ENCODE measurements around the gene COX5A.
"Not testable (repeated sequence)": the region's sequence is repeated elsewhere in the genome, so short reads cannot be mapped to it uniquely, and the experiment has no call there.

COX5A gene

GRCh38 chr15:74955796-74956647 lies 18.1 kb upstream of the COX5A start:
- peaks cover 23% of the 10 kb centered on the region for H3K4me1 ChIP-seq (ENCODE audit: control insufficient read depth, insufficient read depth, low read length, poor library complexity, severe bottlenecking)
- peak overlapping the region; percentile 44 for H3K4me3 ChIP-seq (ENCODE audit: extremely low read depth, insufficient read depth, low read length, poor library complexity, severe bottlenecking)
- no peaks in the 10 kb centered on the region for H3K36me3 ChIP-seq (ENCODE audit: control insufficient read depth, insufficient read depth, low read length)
- H3K9me3 ChIP-seq (ENCODE audit: control insufficient read depth, low read length): no peaks in the 10 kb centered on the region
- 3 to 4% methylated on average over 70 to 78 of the region's 88 CpGs for WGBS, 2 experiments (ENCODE audit: insufficient coverage in 2 of 2)
- no peak overlapping the region for H3K27ac ChIP-seq (ENCODE audit: low read depth, low read length, severe bottlenecking)

GRCh38 chr15:74955017-74955416 lies 17.1 kb upstream of the COX5A start:
- peak overlapping the region; percentile 81 for H3K27ac ChIP-seq (ENCODE audit: low read depth, low read length, severe bottlenecking)
- no peaks in the 10 kb centered on the region for H3K36me3 ChIP-seq (ENCODE audit: control insufficient read depth, insufficient read depth, low read length)
- whole genome bisulfite sequencing, 2 experiments (ENCODE audit: insufficient coverage in 2 of 2): 51 to 67% methylated on average over 5 to 6 of the region's 8 CpGs
- no peaks in the 10 kb centered on the region for H3K9me3 ChIP-seq (ENCODE audit: control insufficient read depth, low read length)
- H3K4me3 ChIP-seq (ENCODE audit: extremely low read depth, insufficient read depth, low read length, poor library complexity, severe bottlenecking): peak overlapping the region; percentile 44
- H3K4me1 ChIP-seq (ENCODE audit: control insufficient read depth, insufficient read depth, low read length, poor library complexity, severe bottlenecking): peaks cover 24% of the 10 kb centered on the region

DNA sequence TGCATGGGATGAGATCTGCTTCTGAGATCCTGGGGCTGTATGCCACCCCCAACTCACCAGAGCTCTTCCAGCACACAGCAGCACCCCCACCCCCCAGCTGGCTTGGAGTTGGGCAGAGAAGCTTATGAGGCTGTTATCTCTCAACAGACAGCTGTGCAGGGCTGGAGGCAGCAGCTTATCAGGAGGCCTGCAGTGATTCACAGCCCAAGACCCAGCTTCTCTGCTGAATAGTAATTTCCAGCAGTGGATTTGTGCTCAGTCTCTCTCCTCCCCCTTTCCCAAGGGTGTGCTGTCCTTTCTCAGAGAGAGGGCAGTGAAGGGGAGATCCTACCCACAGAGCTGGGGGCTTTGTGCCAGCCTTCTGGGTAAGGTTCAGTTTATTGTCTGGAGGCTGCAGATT lies 16.6 kb upstream of the COX5A start:
- Histone ChIP-seq H3K4me1 (ENCODE audit: control insufficient read depth, insufficient read depth, low read length, poor library complexity, severe bottlenecking) (peaks cover 24% of the 10 kb centered on the region), H3K4me3 (ENCODE audit: extremely low read depth, insufficient read depth, low read length, poor library complexity, severe bottlenecking) (peak overlapping the region; percentile 44), H3K36me3 (ENCODE audit: control insufficient read depth, insufficient read depth, low read length) (no peaks in the 10 kb centered on the region), H3K27ac (ENCODE audit: low read depth, low read length, severe bottlenecking) (peak overlapping the region; percentile 81), H3K9me3 (ENCODE audit: control insufficient read depth, low read length) (no peaks in the 10 kb centered on the region)

- WGBS, 2 experiments (ENCODE audit: insufficient coverage in 2 of 2): 78 to 79% methylated on average over 3 of the region's 3 CpGs
- no peaks in the 10 kb centered on the region for H3K36me3 ChIP-seq (ENCODE audit: control insufficient read depth, insufficient read depth, low read length)
- no peak overlapping the region for H3K4me3 ChIP-seq (ENCODE audit: extremely low read depth, insufficient read depth, low read length, poor library complexity, severe bottlenecking)
- H3K9me3 ChIP-seq (ENCODE audit: control insufficient read depth, low read length): no peaks in the 10 kb centered on the region
- no peak overlapping the region for H3K27ac ChIP-seq (ENCODE audit: low read depth, low read length, severe bottlenecking)
- H3K4me1 ChIP-seq (ENCODE audit: control insufficient read depth, insufficient read depth, low read length, poor library complexity, severe bottlenecking): peaks cover 24% of the 10 kb centered on the region
Measured at GRCh38 chr15:74951006-74951405, 13.1 kb upstream of the COX5A start.

GRCh38 chr15:74950078-74950908 lies 12.4 kb upstream of the COX5A start:
- H3K4me3 ChIP-seq (ENCODE audit: extremely low read depth, insufficient read depth, low read length, poor library complexity, severe bottlenecking): no peak overlapping the region
- H3K9me3 ChIP-seq (ENCODE audit: control insufficient read depth, low read length): no peaks in the 10 kb centered on the region
- 49 to 58% methylated on average over 5 to 6 of the region's 7 CpGs for WGBS, 2 experiments (ENCODE audit: insufficient coverage in 2 of 2)
- no peak overlapping the region for H3K27ac ChIP-seq (ENCODE audit: low read depth, low read length, severe bottlenecking)
- no peaks in the 10 kb centered on the region for H3K36me3 ChIP-seq (ENCODE audit: control insufficient read depth, insufficient read depth, low read length)
- peaks cover 21% of the 10 kb centered on the region for H3K4me1 ChIP-seq (ENCODE audit: control insufficient read depth, insufficient read depth, low read length, poor library complexity, severe bottlenecking)

- Histone ChIP-seq H3K4me3 (ENCODE audit: extremely low read depth, insufficient read depth, low read length, poor library complexity, severe bottlenecking) (peak overlapping the region; percentile 92), H3K4me1 (ENCODE audit: control insufficient read depth, insufficient read depth, low read length, poor library complexity, severe bottlenecking) (no peaks in the 10 kb centered on the region), H3K27ac (ENCODE audit: low read depth, low read length, severe bottlenecking) (peak overlapping the region; percentile 91), H3K36me3 (ENCODE audit: control insufficient read depth, insufficient read depth, low read length) (peaks cover 18% of the 10 kb centered on the region), H3K9me3 (ENCODE audit: control insufficient read depth, low read length) (no peaks in the 10 kb centered on the region)
- WGBS, 2 experiments (ENCODE audit: insufficient coverage in 2 of 2): 0 to 1% methylated on average over 15 to 17 of the region's 18 CpGs
Measured at GRCh38 chr15:74937272-74937589, 642 bp downstream of the COX5A start.

GRCh38 chr15:74935193-74935592 lies 2.7 kb downstream of the COX5A start:
- WGBS, 2 experiments (ENCODE audit: insufficient coverage in 2 of 2): no CpG with 5 or more reads among the region's 3 CpGs
- not testable (repeated sequence) for H3K4me1 ChIP-seq (ENCODE audit: control insufficient read depth, insufficient read depth, low read length, poor library complexity, severe bottlenecking); H3K4me3 ChIP-seq (ENCODE audit: extremely low read depth, insufficient read depth, low read length, poor library complexity, severe bottlenecking); H3K27ac ChIP-seq (ENCODE audit: low read depth, low read length, severe bottlenecking); H3K9me3 ChIP-seq (ENCODE audit: control insufficient read depth, low read length)
- H3K36me3 ChIP-seq (ENCODE audit: control insufficient read depth, insufficient read depth, low read length): peaks cover 37% of the 10 kb centered on the region

GRCh38 chr15:74933573-74933972 lies 4.3 kb downstream of the COX5A start:
- Histone ChIP-seq H3K4me3 (ENCODE audit: extremely low read depth, insufficient read depth, low read length, poor library complexity, severe bottlenecking) (no peak overlapping the region), H3K36me3 (ENCODE audit: control insufficient read depth, insufficient read depth, low read length) (peaks cover 49% of the 10 kb centered on the region), H3K27ac (ENCODE audit: low read depth, low read length, severe bottlenecking) (no peak overlapping the region), H3K4me1 (ENCODE audit: control insufficient read depth, insufficient read depth, low read length, poor library complexity, severe bottlenecking) (no peaks in the 10 kb centered on the region), H3K9me3 (ENCODE audit: control insufficient read depth, low read length) (no peaks in the 10 kb centered on the region)
- WGBS, 2 experiments (ENCODE audit: insufficient coverage in 2 of 2): 100% methylated on average over 2 of the region's 2 CpGs

DNA sequence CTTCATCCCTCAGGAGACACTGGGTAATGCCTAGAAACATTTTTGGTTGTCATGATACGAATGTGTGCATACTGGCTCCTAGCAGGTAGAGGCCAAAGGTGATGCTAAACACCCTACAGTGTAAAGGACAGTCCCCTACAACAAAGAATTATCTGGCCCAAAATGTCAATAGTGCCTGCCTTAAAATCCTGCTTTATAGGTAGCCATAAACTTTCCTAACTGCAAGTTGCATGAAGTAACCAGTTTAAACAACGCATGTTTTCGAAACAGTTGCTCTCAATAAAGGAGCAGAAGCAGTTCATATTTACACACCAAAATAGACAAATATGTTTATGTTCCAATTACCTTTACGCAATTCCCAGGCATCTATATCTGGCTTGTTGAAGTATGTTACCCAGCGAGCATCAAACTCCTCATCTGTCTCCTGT lies 9.1 kb downstream of the COX5A start:
- no peak overlapping the region for H3K27ac ChIP-seq (ENCODE audit: low read depth, low read length, severe bottlenecking)
- H3K4me1 ChIP-seq (ENCODE audit: control insufficient read depth, insufficient read depth, low read length, poor library complexity, severe bottlenecking): no peaks in the 10 kb centered on the region
- H3K36me3 ChIP-seq (ENCODE audit: control insufficient read depth, insufficient read depth, low read length): peaks cover 78% of the 10 kb centered on the region
- H3K9me3 ChIP-seq (ENCODE audit: control insufficient read depth, low read length): no peaks in the 10 kb centered on the region
- 100% methylated on average over 1 to 3 of the region's 5 CpGs for WGBS, 2 experiments (ENCODE audit: insufficient coverage in 2 of 2)
- no peak overlapping the region for H3K4me3 ChIP-seq (ENCODE audit: extremely low read depth, insufficient read depth, low read length, poor library complexity, severe bottlenecking)

DNA sequence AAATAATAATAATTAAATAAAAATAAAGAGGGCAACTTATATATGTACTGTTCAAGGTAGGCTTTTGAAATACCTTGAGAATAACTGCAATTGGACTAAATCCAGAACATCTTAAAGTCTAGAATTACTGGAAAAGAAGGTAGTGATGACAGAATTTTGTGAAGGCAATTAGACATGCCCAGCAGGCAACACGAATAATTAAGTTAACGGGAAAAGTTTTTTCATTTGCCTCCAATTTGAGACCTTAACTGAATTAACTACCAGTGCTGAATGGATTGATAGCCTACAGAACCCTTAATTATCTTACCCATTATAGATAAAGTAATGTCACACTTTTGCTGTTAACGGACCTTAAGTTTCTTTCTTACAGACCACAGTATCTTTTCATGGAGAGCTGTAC lies 13.3 kb downstream of the COX5A start:
- 100% methylated on average over 2 of the region's 3 CpGs; no CpG with 5 or more reads in 1 of the 2 experiments for WGBS, 2 experiments (ENCODE audit: insufficient coverage in 2 of 2)
- no peak overlapping the region for H3K27ac ChIP-seq (ENCODE audit: low read depth, low read length, severe bottlenecking)
- peaks cover 92% of the 10 kb centered on the region for H3K36me3 ChIP-seq (ENCODE audit: control insufficient read depth, insufficient read depth, low read length)
- H3K4me1 ChIP-seq (ENCODE audit: control insufficient read depth, insufficient read depth, low read length, poor library complexity, severe bottlenecking): peaks cover 4% of the 10 kb centered on the region
- no peak overlapping the region for H3K4me3 ChIP-seq (ENCODE audit: extremely low read depth, insufficient read depth, low read length, poor library complexity, severe bottlenecking)
- H3K9me3 ChIP-seq (ENCODE audit: control insufficient read depth, low read length): no peaks in the 10 kb centered on the region

DNA sequence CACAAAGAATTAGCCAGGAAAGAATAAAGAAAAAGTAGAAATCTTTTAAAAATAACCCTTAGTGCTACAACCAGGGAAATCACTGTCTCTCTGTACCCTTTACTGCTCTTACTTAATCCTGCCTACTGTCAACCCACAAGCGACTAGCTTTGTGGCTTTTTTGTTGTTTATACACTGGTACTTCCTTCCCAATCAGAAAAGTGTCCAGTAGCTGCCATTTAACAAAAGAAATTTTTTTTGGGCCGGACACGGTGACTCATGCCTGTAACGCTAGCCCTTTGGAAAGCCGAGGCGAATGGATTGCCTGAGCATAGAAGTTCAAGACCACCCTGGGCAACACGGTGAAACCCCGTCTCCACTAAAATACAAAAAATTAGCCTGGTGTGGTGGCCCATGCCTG lies 17.4 kb downstream of the COX5A start:
- Histone ChIP-seq H3K4me1 (ENCODE audit: control insufficient read depth, insufficient read depth, low read length, poor library complexity, severe bottlenecking) (peaks cover 4% of the 10 kb centered on the region), H3K27ac (ENCODE audit: low read depth, low read length, severe bottlenecking) (no peak overlapping the region), H3K4me3 (ENCODE audit: extremely low read depth, insufficient read depth, low read length, poor library complexity, severe bottlenecking) (no peak overlapping the region), H3K36me3 (ENCODE audit: control insufficient read depth, insufficient read depth, low read length) (peaks cover 98% of the 10 kb centered on the region), H3K9me3 (ENCODE audit: control insufficient read depth, low read length) (no peaks in the 10 kb centered on the region)
- WGBS, 2 experiments (ENCODE audit: insufficient coverage in 2 of 2): 96 to 97% methylated on average over 7 to 8 of the region's 8 CpGs

Measured in mesodermal cell (in vitro differentiated cells).